Effector memory CD4-positive, alpha-beta T cell (primary cell): ENCODE measurements around the gene CENPM.

Source experiments
- DNase-seq, 3 donors: peaks; one replicate each; pipeline ENCODE4 v3.0.0-alpha.2; 2020
- H3K27ac ChIP-seq: 2 replicates; pipeline ENCODE4 v1.7.0; 2013; ENCODE audit warnings: mild to moderate bottlenecking, low read length, moderate library complexity; ENCODE audit not compliant: insufficient read depth, poor library complexity, severe bottlenecking
- H3K27me3 ChIP-seq: replicated peaks from 2 replicates; pipeline ENCODE4 v1.7.0; 2013; ENCODE audit warnings: mild to moderate bottlenecking, low read length; ENCODE audit not compliant: insufficient read depth, control insufficient read depth, poor library complexity, severe bottlenecking
- H3K36me3 ChIP-seq: 2 replicates; pipeline ENCODE4 v1.7.0; 2013; ENCODE audit warnings: mild to moderate bottlenecking, low read length, moderate library complexity; ENCODE audit not compliant: control insufficient read depth, insufficient read depth
- H3K4me1 ChIP-seq: 2 replicates; pipeline ENCODE4 v1.7.0; 2013; ENCODE audit warnings: low read length, mild to moderate bottlenecking; ENCODE audit not compliant: control insufficient read depth, insufficient read depth, poor library complexity, severe bottlenecking
- H3K4me3 ChIP-seq: 2 replicates; pipeline ENCODE4 v1.7.0; 2013; ENCODE audit warnings: low read length, low read depth, mild to moderate bottlenecking; ENCODE audit not compliant: insufficient read depth, poor library complexity, severe bottlenecking
- H3K9me3 ChIP-seq: 2 replicates; pipeline ENCODE4 v1.7.0; 2013; ENCODE audit warnings: mild to moderate bottlenecking, low read length, moderate library complexity; ENCODE audit not compliant: control insufficient read depth

The CENPM gene

GRCh38 chr22:41978732-41979131 lies 31.8 kb upstream of the CENPM start:
- no peak overlapping the region for H3K4me3 ChIP-seq
- no peak overlapping the region for H3K27ac ChIP-seq
- peaks cover 10% of the 10 kb centered on the region for H3K4me1 ChIP-seq
- H3K36me3 ChIP-seq = no peaks in the 10 kb centered on the region
- DNase-seq = no peak
- H3K27me3 ChIP-seq = peaks cover 16% of the 10 kb centered on the region
- no peaks in the 10 kb centered on the region for H3K9me3 ChIP-seq

GRCh38 chr22:41976961-41977566 lies 30.1 kb upstream of the CENPM start:
- peaks cover 23% of the 10 kb centered on the region for H3K27me3 ChIP-seq
- H3K36me3 ChIP-seq = no peaks in the 10 kb centered on the region
- peaks cover 10% of the 10 kb centered on the region for H3K4me1 ChIP-seq
- no peak overlapping the region for H3K27ac ChIP-seq
- no peaks in the 10 kb centered on the region for H3K9me3 ChIP-seq
- no peak for DNase-seq
- peak overlapping the region; percentile 63 for H3K4me3 ChIP-seq

GRCh38 chr22:41976070-41976901 lies 29.3 kb upstream of the CENPM start:
- DNase-seq = peak; percentile 20 to 33 (median 27)
- no peaks in the 10 kb centered on the region for H3K9me3 ChIP-seq
- H3K4me1 ChIP-seq = peaks cover 10% of the 10 kb centered on the region
- peak overlapping the region; percentile 49 for H3K4me3 ChIP-seq
- H3K36me3 ChIP-seq = no peaks in the 10 kb centered on the region
- peaks cover 23% of the 10 kb centered on the region for H3K27me3 ChIP-seq
- no peak overlapping the region for H3K27ac ChIP-seq

- no peaks in the 10 kb centered on the region for H3K9me3 ChIP-seq
- H3K27me3 ChIP-seq = peaks cover 23% of the 10 kb centered on the region
- H3K36me3 ChIP-seq = no peaks in the 10 kb centered on the region
- H3K27ac ChIP-seq = no peak overlapping the region
- peaks cover 10% of the 10 kb centered on the region for H3K4me1 ChIP-seq
- H3K4me3 ChIP-seq = no peak overlapping the region
- no peak for DNase-seq
Measured at GRCh38 chr22:41975299-41976069, 28.5 kb upstream of the CENPM start.

- H3K27me3 ChIP-seq = peaks cover 23% of the 10 kb centered on the region
Measured at GRCh38 chr22:41974691-41975290, 27.8 kb upstream of the CENPM start.

GRCh38 chr22:41971431-41971830 lies 24.5 kb upstream of the CENPM start:
- H3K4me3 ChIP-seq = no peak overlapping the region
- H3K27ac ChIP-seq = no peak overlapping the region
- H3K4me1 ChIP-seq = peaks cover 4% of the 10 kb centered on the region
- H3K9me3 ChIP-seq = no peaks in the 10 kb centered on the region
- H3K36me3 ChIP-seq = no peaks in the 10 kb centered on the region
- DNase-seq = no peak
- peaks cover 18% of the 10 kb centered on the region for H3K27me3 ChIP-seq

More at GRCh38 chr22:41974691-41975290, 27.8 kb upstream of the CENPM start:
- Histone ChIP-seq H3K27ac (no peak overlapping the region), H3K9me3 (no peaks in the 10 kb centered on the region), H3K4me3 (no peak overlapping the region), H3K36me3 (no peaks in the 10 kb centered on the region), H3K4me1 (peaks cover 10% of the 10 kb centered on the region)
- DNase-seq = no peak

GRCh38 chr22:41970601-41971000 lies 23.6 kb upstream of the CENPM start:
- no peaks in the 10 kb centered on the region for H3K4me1 ChIP-seq

GRCh38 chr22:41969110-41969646 lies 22.2 kb upstream of the CENPM start, which contains the start of gene SEPTIN3:
Gene SEPTIN3, plus strand, starts transcription at chr22:41969443. Its CDS starts 2,050 bp downstream, at chr22:41971493.
- peaks cover 7% of the 10 kb centered on the region for H3K27me3 ChIP-seq
- no peak for DNase-seq
- no peak within 1 kb of the TSS for H3K27ac ChIP-seq

More at GRCh38 chr22:41970601-41971000, 23.6 kb upstream of the CENPM start:
- Histone ChIP-seq H3K36me3 (no peaks in the 10 kb centered on the region), H3K9me3 (no peaks in the 10 kb centered on the region), H3K27ac (no peak overlapping the region), H3K27me3 (peaks cover 14% of the 10 kb centered on the region), H3K4me3 (no peak overlapping the region)
- DNase-seq = no peak

GRCh38 chr22:41968601-41969000 lies 21.6 kb upstream of the CENPM start:
- DNase-seq = no peak
- no peak overlapping the region for H3K27ac ChIP-seq
- no peaks in the 10 kb centered on the region for H3K4me1 ChIP-seq

More at GRCh38 chr22:41969110-41969646, 22.2 kb upstream of the CENPM start, which contains the start of gene SEPTIN3:
- Histone ChIP-seq H3K4me3 (no peak within 1 kb of the TSS), H3K36me3 (no peaks in the 10 kb centered on the region), H3K9me3 (no peaks in the 10 kb centered on the region), H3K4me1 (no peaks in the 10 kb centered on the region)

More at GRCh38 chr22:41968601-41969000, 21.6 kb upstream of the CENPM start:
- peaks cover 7% of the 10 kb centered on the region for H3K27me3 ChIP-seq
- no peaks in the 10 kb centered on the region for H3K36me3 ChIP-seq
- H3K9me3 ChIP-seq = no peaks in the 10 kb centered on the region
- no peak overlapping the region for H3K4me3 ChIP-seq
